NB4 (cell line): ENCODE data around the gene CCDC85A.

Source experiments
- DNase-seq: peaks from one replicate; pipeline ENCODE4 v3.0.0; 2010; ENCODE audit warnings: low read depth
- H3K4me3 ChIP-seq: one replicate; pipeline ENCODE4 v1.5.1; 2011; ENCODE audit warnings: mild to moderate bottlenecking, low read depth, low read length, moderate library complexity
- CTCF ChIP-seq: IDR thresholded peaks from one replicate; pipeline ENCODE4 v1.5.1; 2012; ENCODE audit warnings: low read depth, low read length
- MAX ChIP-seq: IDR thresholded peaks from 2 replicates; pipeline ENCODE4 v1.6.1; 2011; ENCODE audit warnings: low read depth, low read length
- MYC ChIP-seq: IDR thresholded peaks from 2 replicates; pipeline ENCODE4 v1.6.1; 2011; ENCODE audit warnings: low read depth, low read length
- POLR2A ChIP-seq: IDR thresholded peaks from 2 replicates; pipeline ENCODE4 v1.6.1; 2011; ENCODE audit warnings: mild to moderate bottlenecking; ENCODE audit not compliant: insufficient read length; ENCODE audit errors: extremely low read depth

Gene CCDC85A

GRCh38 chr2:56266761-56267414 lies 83.1 kb downstream of the CCDC85A start:
- DNase-seq, result no peak
- H3K4me3 ChIP-seq, result no peak overlapping the region
- TF ChIP-seq POLR2A (no peak), CTCF (no peak), MAX (no peak), MYC (no peak)

- no peak for DNase-seq
- TF ChIP-seq POLR2A (no peak), MYC (no peak), MAX (no peak), CTCF (no peak)
- no peak overlapping the region for H3K4me3 ChIP-seq
Observed at GRCh38 chr2:56267415-56267788, 83.6 kb downstream of the CCDC85A start.

- TF ChIP-seq POLR2A (no peak), MAX (no peak), CTCF (no peak), MYC (no peak)
- no peak overlapping the region for H3K4me3 ChIP-seq
- no peak for DNase-seq
Observed at GRCh38 chr2:56268856-56269255, 85.1 kb downstream of the CCDC85A start.

- H3K4me3 ChIP-seq, result no peak overlapping the region
- no peak for DNase-seq
- TF ChIP-seq CTCF (no peak), POLR2A (no peak), MYC (no peak), MAX (no peak)
Observed at GRCh38 chr2:56271275-56271674, 87.5 kb downstream of the CCDC85A start.

- TF ChIP-seq MYC (no peak), CTCF (no peak), POLR2A (no peak), MAX (no peak)
- no peak overlapping the region for H3K4me3 ChIP-seq
- DNase-seq, result no peak
Observed at GRCh38 chr2:56285224-56285623, 101.4 kb downstream of the CCDC85A start.

GRCh38 chr2:56286936-56287335 lies 103.1 kb downstream of the CCDC85A start:
- no peak for DNase-seq
- no peak overlapping the region for H3K4me3 ChIP-seq
- no peak for TF ChIP-seq MYC
- TF ChIP-seq POLR2A, result no peak
- TF ChIP-seq MAX, result no peak
- no peak for TF ChIP-seq CTCF
